ENCODE data around the gene PSMB7. TPM values are rescaled to one million over a fixed set of nuclear protein-coding genes. Genes with fewer than 3 reads are reported as not detected.

Gene PSMB7
- total and polyA plus RNA-seq, 5 experiments from 2014 or later = 63.6 to 187 (median 173) TPM

DNA sequence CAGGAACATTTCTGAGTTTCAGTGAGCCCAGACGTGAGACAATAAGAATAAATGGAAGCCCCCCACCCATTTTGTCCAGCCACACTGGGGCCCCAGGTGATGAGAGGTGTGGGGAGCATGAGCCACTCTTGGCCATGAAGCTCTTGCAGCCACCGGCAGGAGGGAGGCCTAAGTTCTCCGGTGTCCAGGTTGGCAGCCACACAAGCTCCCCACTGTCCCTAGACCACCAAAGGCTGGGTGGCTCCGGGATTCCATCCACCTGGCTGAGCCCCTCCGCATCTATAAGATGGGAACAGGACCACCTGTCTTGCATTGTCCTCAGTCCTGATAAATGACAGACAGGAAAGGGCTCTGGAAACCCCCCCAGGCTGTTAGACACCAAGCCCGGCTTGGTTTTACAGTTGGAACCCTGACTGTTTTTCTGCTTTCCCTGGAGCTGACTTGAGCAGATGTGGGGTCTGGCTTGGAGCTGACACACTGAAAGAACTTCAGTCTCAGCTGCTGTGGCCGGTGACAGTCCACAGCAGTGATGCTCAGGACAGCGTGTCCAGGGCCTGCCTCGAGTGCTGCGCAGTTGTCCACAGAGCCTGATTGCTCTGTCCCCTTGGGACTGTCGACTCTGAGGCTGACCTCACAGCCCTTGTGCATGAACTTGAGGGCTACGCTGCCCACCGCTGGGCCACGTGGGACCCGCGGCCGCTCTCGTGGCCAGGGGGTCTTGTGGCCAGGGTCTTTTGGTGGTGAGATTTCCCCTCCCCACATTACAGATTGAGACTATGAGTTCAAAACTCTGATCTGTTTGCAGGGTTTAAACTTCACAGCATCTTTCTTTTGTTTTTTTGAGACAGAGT lies 74.8 kb downstream of the PSMB7 start:
- no peaks in the 10 kb centered on the region for H3K4me1 Mint-ChIP-seq
- ATAC-seq = no peak
- H3K4me3 Mint-ChIP-seq = no peak overlapping the region
- no peak for DNase-seq
- peaks cover 0 to 14% (median 1%) of the 10 kb centered on the region in 9 donors for H3K9me3 Mint-ChIP-seq
- no peaks in the 10 kb centered on the region for H3K36me3 Mint-ChIP-seq
- POLR2A ChIA-PET = no interaction called here
- peak overlapping the region in 1 of 10 donors; percentile 71 for H3K27ac Mint-ChIP-seq
- no peaks in the 10 kb centered on the region for H3K27me3 Mint-ChIP-seq

- Mint-ChIP-seq H3K36me3 (no peaks in the 10 kb centered on the region), H3K9me3 (peaks cover 0 to 14% (median 1%) of the 10 kb centered on the region in 9 donors), H3K27me3 (no peaks in the 10 kb centered on the region), H3K4me3 (no peak overlapping the region), H3K4me1 (no peaks in the 10 kb centered on the region), H3K27ac (peak overlapping the region in 1 of 10 donors; percentile 71)
- DNase-seq = no peak
- POLR2A ChIA-PET = no interaction called here
- ATAC-seq = no peak
Measured at GRCh38 chr9:124339603-124340146, 75.6 kb downstream of the PSMB7 start.

DNA sequence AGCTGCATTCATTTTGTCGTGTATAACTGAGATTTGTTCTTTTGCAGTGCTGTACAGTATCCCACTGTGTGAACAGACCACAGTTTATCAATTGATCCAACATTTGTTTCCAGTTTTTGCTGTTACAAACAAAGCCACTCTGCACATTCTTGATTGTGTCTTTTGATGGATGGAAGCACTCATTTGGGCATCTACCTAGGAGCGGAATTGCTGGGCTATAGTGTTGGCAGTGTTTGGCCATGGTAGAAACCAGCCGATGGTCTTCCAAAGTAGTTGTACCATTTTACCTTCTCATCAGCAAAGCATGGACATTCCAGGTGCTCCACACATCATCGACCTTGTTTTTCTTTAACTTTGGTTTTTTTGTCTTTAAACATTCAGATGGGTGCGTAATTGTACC lies 77.7 kb downstream of the PSMB7 start:
- DNase-seq = no peak
- no peak overlapping the region for H3K27ac Mint-ChIP-seq

GRCh38 chr9:124335320-124335707 lies 79.9 kb downstream of the PSMB7 start:
- Mint-ChIP-seq H3K4me1 (no peaks in the 10 kb centered on the region), H3K27ac (no peak overlapping the region), H3K4me3 (no peak overlapping the region), H3K27me3 (no peaks in the 10 kb centered on the region), H3K9me3 (peaks cover 0 to 14% (median 1%) of the 10 kb centered on the region in 9 donors), H3K36me3 (no peaks in the 10 kb centered on the region)
- no peak for DNase-seq
- ATAC-seq = no peak
- POLR2A ChIA-PET = no interaction called here

More for the DNA sequence above, 77.7 kb downstream of the PSMB7 start:
- no peak for ATAC-seq
- Mint-ChIP-seq H3K36me3 (no peaks in the 10 kb centered on the region), H3K27me3 (no peaks in the 10 kb centered on the region), H3K4me1 (no peaks in the 10 kb centered on the region), H3K9me3 (peaks cover 0 to 14% (median 1%) of the 10 kb centered on the region in 9 donors), H3K4me3 (no peak overlapping the region)
- POLR2A ChIA-PET = no interaction called here

DNA sequence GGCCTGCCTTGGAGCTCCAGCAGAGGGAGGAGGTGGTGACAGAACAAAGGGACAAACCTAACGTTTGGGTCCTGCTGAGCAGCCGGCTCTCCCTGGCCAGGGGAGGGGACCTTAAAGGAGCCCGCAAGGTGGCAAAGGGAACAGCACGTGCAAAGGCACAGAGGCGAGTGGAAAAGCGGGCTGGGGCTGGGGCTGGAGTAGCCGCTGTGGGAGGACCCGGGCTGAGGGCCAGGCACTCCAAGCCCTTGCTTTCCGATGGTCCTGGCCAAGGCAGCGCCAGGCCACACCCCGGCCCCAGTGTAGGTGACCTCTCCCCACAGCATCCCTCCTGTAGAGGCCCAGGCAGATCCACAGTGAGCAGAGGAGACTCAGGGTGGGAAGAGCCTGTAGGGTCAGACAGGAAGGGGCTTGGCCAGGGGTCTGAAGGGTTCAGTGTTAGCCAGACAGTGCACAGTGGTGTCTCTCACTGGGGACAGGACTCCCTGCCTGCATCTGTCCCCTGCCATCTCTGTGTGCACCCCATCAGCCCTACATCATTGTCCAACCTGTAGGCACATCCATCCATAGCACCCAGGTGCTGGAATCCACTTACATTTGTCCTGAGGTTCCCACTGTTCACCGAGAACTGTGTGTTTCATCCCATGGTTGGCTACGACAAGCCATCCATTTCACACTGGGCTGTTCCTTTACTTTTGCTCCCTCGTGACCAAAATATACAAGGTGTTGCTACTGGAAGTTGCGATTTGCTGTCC lies 80.5 kb downstream of the PSMB7 start:
- no peak overlapping the region for H3K27ac Mint-ChIP-seq
- ATAC-seq (no peak), DNase-seq (no peak)
- peaks cover 0 to 14% (median 1%) of the 10 kb centered on the region in 9 donors for H3K9me3 Mint-ChIP-seq
- H3K36me3 Mint-ChIP-seq = no peaks in the 10 kb centered on the region
- no peaks in the 10 kb centered on the region for H3K27me3 Mint-ChIP-seq
- H3K4me3 Mint-ChIP-seq = no peak overlapping the region
- no peaks in the 10 kb centered on the region for H3K4me1 Mint-ChIP-seq
- POLR2A ChIA-PET = no interaction called here

DNA sequence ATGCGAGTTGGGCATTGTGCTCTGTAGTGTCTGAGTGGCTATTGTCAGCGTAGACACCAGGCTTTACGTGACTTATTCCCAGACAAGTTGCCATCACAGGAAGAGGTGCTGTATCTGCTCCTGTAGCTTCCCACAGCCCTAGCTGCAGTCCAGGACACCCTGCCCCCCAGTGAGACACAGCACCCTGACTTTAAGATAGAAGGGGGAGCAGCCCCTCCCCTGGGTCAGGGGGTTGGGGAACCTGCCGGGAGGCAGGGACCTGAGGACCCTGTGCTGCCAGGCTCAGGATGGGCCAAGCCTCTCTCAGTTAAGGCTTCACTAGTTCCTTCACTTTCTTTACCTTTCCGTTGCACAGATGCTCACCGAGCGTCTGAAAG lies 82.1 kb downstream of the PSMB7 start:
- Mint-ChIP-seq H3K27me3 (no peaks in the 10 kb centered on the region), H3K4me3 (no peak overlapping the region), H3K36me3 (no peaks in the 10 kb centered on the region), H3K27ac (no peak overlapping the region), H3K4me1 (no peaks in the 10 kb centered on the region), H3K9me3 (peaks cover 0 to 8% (median 0%) of the 10 kb centered on the region in 9 donors)
- ATAC-seq (no peak), DNase-seq (no peak)
- POLR2A ChIA-PET = no interaction called here

- no peaks in the 10 kb centered on the region for H3K27me3 Mint-ChIP-seq
- H3K36me3 Mint-ChIP-seq = no peaks in the 10 kb centered on the region
- no peak overlapping the region for H3K4me3 Mint-ChIP-seq
- ATAC-seq (no peak), DNase-seq (no peak)
- no peaks in the 10 kb centered on the region for H3K4me1 Mint-ChIP-seq
- no peak overlapping the region for H3K27ac Mint-ChIP-seq
- POLR2A ChIA-PET = no interaction called here
- H3K9me3 Mint-ChIP-seq = peaks cover 0 to 4% (median 0%) of the 10 kb centered on the region in 9 donors
Measured at GRCh38 chr9:124332361-124333202, 82.7 kb downstream of the PSMB7 start.

DNA sequence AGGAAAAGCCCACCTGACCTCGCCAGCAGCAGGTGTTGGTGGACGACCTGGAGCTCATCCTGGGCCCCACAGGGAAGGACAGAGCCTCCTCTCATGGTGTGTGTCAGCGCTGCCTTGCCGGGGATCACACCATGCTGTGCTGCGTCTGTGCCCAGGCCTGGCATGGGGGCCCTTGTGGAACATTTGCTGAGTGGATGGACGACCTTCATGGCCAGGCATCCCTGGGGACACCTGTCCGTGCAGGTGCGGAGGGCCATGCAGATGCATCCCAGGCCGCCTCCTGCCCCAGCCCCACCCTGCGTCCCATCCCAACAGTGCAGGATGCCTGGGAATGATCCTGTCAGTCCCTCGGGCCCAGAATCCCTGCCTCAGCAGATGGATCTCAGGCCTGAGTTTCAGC lies 83.7 kb downstream of the PSMB7 start:
- ATAC-seq (no peak), DNase-seq (no peak)
- H3K9me3 Mint-ChIP-seq = peaks cover 0 to 2% (median 0%) of the 10 kb centered on the region in 9 donors
- no peaks in the 10 kb centered on the region for H3K27me3 Mint-ChIP-seq
- H3K4me3 Mint-ChIP-seq = no peak overlapping the region
- no peak overlapping the region for H3K27ac Mint-ChIP-seq
- H3K4me1 Mint-ChIP-seq = no peaks in the 10 kb centered on the region
- no peaks in the 10 kb centered on the region for H3K36me3 Mint-ChIP-seq
- POLR2A ChIA-PET = no interaction called here

- ATAC-seq (no peak), DNase-seq (no peak)
- no peaks in the 10 kb centered on the region for H3K36me3 Mint-ChIP-seq
- H3K27me3 Mint-ChIP-seq = no peaks in the 10 kb centered on the region
- H3K4me3 Mint-ChIP-seq = no peak overlapping the region
- no peaks in the 10 kb centered on the region for H3K4me1 Mint-ChIP-seq
- POLR2A ChIA-PET = no interaction called here
- no peak overlapping the region for H3K27ac Mint-ChIP-seq
- no peaks in the 10 kb centered on the region for H3K9me3 Mint-ChIP-seq
Measured at GRCh38 chr9:124330011-124330697, 85.1 kb downstream of the PSMB7 start.

DNA sequence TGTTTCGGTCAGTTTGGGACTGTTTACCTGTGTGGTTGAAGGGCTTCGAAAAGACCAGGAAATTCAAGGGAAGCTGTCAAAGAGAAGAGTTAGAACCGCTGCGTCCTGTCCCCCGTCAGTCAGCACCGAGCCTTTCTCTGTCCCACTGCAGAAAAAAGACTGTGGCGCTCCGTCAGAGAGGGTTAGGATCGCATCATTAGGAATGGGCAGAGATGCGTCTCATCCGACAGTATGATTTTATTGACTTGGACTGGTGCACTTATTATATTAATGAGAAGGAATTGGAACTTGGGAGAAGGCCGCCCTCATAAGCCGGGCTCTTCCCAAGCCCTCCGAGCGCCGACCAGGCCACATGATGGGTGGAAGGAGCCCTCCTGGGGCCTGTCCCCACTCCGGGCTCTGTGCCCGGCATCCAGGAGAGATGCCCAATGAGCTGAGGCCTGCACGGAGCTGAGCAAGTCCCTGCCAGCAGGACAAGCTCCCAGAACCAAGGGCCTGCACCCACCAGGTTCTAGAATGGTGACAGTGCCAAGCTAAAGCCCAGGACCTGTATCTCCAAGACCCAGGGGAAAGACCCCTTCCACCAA lies 85.9 kb downstream of the PSMB7 start:
- Mint-ChIP-seq H3K4me1 (no peaks in the 10 kb centered on the region), H3K27ac (no peak overlapping the region)
- ATAC-seq = no peak

DNA sequence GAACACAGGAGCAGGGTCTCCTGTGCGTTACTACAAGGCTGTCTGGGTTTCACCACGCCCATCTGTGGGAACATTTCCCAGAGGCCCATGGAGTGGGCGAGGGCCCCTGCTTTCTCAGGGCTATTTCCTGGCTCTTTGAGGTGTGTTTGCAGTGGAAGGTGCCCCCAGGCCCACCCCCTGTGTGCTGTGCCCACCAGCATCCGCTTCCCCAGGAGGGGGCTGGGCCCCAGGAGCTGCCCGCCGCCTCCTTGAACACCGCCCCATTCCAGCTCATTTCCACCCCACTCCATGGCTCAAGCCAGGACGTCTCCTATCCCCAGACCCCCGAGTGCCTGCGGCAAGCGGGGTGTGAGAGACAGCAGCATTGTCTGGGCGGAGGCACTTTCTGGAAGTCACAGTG lies 87.0 kb downstream of the PSMB7 start:
- Mint-ChIP-seq H3K4me1 (no peaks in the 10 kb centered on the region), H3K27me3 (peaks cover 0 to under 1% (median 0%) of the 10 kb centered on the region in 5 donors), H3K27ac (no peak overlapping the region), H3K4me3 (no peak overlapping the region), H3K9me3 (no peaks in the 10 kb centered on the region), H3K36me3 (no peaks in the 10 kb centered on the region)
- no peak for DNase-seq
- POLR2A ChIA-PET = no interaction called here
- ATAC-seq = no peak

More for the DNA sequence above, 85.9 kb downstream of the PSMB7 start:
- H3K9me3 Mint-ChIP-seq = no peaks in the 10 kb centered on the region
- no peak overlapping the region for H3K4me3 Mint-ChIP-seq
- POLR2A ChIA-PET = no interaction called here
- DNase-seq = no peak
- no peaks in the 10 kb centered on the region for H3K27me3 Mint-ChIP-seq
- H3K36me3 Mint-ChIP-seq = no peaks in the 10 kb centered on the region

DNA sequence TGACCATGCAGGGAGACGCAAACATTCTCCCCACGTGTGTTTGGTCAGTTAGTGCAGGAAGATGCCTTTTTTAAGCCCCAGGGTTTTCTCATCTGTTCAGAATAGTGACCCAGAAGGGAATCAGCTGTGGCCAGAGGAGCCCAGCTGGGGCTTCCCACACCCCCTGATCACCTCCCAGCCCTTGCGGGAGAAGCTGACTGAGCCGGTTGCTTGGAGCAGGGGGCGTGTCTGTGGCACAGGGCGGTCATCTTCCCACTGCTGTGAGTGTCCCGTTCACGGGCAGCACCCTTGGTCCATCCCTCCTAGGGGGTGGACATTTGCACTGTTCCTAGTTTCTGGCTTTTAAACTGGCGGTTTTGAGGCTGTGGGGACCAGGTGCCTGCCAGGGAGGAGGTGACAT lies 87.8 kb downstream of the PSMB7 start:
- no peak overlapping the region for H3K4me3 Mint-ChIP-seq
- H3K27me3 Mint-ChIP-seq = peaks cover 0 to 7% (median 0%) of the 10 kb centered on the region in 5 donors
- DNase-seq (no peak), ATAC-seq (no peak)
- no peak overlapping the region for H3K27ac Mint-ChIP-seq
- H3K9me3 Mint-ChIP-seq = no peaks in the 10 kb centered on the region
- POLR2A ChIA-PET = no interaction called here
- no peaks in the 10 kb centered on the region for H3K36me3 Mint-ChIP-seq
- peaks cover 0 to 3% (median 0%) of the 10 kb centered on the region in 4 donors for H3K4me1 Mint-ChIP-seq

Data from naive thymus-derived CD8-positive, alpha-beta T cell (primary cell).